HG03135 (cell line): ENCODE results near the gene ADRM1.

Experiments
- ATAC-seq: cut with Tn5 transposase; IDR thresholded peaks from one replicate; pipeline ENCODE4 v1.9.1; 2021; ENCODE audit warnings: mild to moderate bottlenecking, moderate library complexity; ENCODE audit not compliant: unreplicated experiment

ADRM1 gene

GRCh38 chr20:62336329-62336728 lies 33.5 kb downstream of the ADRM1 start:
- no peak for ATAC-seq

DNA sequence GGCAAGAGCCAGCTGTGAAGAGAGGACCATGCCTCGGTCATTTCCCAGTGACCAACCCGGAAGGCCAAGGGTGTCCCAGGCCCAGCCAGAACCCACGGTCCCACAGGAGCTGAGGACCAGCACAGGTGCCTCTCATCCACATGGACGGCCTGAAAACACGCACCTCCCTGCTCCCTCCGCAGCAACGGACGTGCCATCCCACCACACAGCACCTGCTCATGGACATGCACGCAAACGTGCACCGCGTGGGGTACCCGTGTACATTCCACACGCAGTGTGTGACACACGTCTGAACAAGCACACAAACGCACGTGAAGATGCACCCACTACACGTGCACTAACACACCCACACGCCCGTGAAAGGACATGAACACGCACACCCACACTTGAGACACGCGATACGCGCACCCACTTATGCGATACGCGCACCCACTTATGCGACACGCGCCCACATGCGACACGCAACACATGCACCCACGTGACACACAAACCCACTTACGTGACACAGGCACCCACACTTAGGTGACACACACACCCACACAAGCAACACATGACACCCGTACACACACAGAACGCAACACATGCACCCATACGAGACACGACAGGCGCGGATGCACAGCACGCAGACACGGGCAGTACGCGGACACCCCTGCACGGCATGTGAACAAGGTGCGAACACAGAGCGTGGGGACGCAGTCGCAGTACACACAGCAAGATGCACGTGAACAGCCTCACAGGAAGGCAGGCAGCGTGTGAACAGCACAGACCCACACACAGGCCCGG lies 34.2 kb downstream of the ADRM1 start:
- no peak for ATAC-seq

- ATAC-seq, result no peak
Measured at GRCh38 chr20:62337558-62338293, 34.9 kb downstream of the ADRM1 start.

- no peak for ATAC-seq
Measured at GRCh38 chr20:62338294-62338620, 35.5 kb downstream of the ADRM1 start.

DNA sequence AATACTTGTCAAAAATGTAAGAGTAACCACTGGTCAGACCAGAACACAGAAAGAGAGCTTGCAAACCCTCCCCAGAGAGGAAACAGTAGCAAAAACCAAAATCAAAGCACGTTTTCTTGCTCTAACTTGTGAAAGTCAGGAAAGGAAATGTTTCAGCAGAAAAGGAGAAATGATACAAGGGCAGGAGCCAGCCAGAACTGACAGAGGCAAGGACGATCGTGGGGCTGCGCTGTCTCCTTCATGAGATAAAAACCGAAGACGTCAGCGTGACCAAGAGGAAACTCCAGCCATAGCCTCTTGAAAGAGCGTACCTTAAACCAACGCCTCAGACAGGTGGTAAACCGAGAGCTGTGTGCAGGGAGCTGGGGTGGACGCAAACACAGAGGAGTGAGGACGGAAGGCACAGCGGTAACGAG lies 36.9 kb downstream of the ADRM1 start:
- ATAC-seq, result peak; percentile 53

GRCh38 chr20:62342910-62343309 lies 40.1 kb downstream of the ADRM1 start:
- no peak for ATAC-seq

GRCh38 chr20:62344092-62344491 lies 41.3 kb downstream of the ADRM1 start:
- ATAC-seq, result no peak

DNA sequence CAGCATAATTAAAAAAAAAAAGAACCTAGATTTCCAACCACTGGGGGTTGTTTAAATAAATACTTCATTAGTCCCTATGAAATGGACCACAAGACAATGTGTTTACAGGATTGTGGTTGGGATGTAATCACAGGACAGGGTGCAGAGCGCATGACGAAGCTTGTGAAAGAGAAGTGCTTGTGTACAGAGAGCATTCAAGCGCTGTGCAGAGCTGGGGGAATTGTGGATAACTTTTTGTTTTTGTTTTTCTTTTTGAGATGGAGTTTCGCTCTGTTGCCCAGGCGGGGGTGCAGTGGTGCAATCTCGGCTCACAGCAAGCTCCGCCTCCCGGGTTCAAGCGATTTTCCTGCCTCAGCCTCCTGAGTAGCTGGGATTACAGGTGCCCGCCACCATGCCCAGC lies 42.0 kb downstream of the ADRM1 start:
- ATAC-seq, result no peak

DNA sequence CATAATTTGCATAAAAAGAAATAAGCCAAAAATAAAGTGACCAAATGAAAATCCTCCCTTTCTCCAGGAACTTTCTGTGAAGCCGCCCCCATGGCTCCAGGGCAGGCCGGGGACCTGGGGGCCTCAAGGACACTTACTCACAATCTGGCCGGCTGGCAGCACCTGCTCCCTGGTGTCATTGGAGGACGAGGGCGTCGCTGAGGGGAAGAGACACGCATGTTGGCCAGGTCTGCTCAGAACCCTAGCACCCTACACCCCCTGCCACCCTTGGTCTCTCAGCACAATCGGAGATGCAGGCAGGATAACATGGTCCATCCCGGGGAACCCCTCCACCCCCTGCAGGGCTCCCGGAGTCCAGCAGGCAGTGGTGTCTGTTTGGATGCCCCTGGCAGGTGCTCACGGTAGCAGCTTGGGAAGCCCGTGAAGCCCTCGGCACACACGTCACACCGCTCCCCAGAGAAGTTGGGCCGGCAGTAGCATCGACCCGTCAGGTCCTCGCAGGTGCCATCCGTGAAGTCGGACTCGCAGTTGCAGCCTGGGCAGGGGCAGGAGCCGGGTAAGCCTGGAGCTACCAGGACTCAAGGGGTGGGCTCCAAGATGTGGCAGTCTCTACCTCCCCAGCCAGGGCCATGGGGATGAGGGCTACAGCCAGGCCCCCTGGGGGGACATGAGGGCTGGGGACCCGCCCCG lies 43.0 kb downstream of the ADRM1 start:
- no peak for ATAC-seq

DNA sequence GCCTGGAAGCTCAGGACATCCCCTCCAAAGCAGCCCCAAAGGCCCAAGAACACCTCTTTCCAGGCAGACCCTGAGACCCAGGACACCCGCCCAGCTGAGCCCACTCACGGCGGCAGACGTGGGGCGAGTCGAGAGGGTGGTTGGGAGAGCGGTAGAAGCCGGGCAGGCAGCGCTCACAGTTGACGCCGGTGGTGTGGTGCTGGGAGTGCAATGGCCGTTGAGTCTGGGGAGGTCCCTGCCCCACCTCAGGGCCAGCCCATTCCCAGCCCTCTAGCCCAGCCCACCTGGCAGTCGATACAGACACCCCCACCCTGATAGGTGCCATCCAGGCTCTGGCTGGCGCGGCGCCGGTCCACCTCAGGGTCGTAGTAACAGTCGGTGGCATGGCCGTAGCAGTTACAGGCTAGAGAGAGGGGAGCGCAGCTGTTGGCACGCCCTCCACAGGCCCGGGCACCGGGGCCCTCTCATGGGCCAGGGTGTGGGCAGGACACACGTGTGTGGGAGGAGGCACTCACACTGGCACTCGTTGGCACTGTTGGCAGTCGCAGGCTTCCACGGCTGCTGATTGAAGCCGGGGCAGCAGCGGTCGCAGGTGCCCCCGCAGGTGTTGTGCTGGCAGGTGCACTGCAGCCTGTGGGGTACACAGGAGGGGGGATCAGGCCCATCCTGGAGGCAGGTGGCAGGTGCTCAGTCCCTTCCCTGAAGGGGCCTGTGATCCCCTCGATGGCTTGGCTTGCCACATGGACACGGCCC lies 43.8 kb downstream of the ADRM1 start:
- no peak for ATAC-seq

GRCh38 chr20:62347151-62347404 lies 44.3 kb downstream of the ADRM1 start:
- ATAC-seq, result no peak

GRCh38 chr20:62347445-62347844 lies 44.6 kb downstream of the ADRM1 start:
- no peak for ATAC-seq

DNA sequence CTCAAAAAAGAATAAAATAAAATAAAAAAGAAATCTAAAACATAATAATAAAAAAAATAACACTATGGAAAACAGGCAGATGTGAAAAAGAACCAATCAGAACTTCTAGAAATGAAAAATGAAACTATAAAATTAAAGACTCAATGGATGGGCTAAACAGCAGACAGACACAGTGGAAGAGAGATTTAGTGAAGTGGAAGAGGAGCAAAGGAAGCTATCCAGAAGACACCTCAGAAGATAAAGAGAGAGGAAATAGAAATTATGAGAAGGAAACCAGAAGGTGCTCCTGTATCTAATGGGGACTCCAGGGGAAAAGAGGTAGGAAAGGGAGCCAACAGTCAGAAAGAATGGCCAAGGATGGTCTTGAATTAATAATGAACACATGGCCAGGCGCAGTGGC lies 45.8 kb downstream of the ADRM1 start:
- ATAC-seq, result no peak

GRCh38 chr20:62349556-62350097 lies 46.8 kb downstream of the ADRM1 start:
- ATAC-seq, result no peak

GRCh38 chr20:62350098-62350628 lies 47.4 kb downstream of the ADRM1 start:
- no peak for ATAC-seq

DNA sequence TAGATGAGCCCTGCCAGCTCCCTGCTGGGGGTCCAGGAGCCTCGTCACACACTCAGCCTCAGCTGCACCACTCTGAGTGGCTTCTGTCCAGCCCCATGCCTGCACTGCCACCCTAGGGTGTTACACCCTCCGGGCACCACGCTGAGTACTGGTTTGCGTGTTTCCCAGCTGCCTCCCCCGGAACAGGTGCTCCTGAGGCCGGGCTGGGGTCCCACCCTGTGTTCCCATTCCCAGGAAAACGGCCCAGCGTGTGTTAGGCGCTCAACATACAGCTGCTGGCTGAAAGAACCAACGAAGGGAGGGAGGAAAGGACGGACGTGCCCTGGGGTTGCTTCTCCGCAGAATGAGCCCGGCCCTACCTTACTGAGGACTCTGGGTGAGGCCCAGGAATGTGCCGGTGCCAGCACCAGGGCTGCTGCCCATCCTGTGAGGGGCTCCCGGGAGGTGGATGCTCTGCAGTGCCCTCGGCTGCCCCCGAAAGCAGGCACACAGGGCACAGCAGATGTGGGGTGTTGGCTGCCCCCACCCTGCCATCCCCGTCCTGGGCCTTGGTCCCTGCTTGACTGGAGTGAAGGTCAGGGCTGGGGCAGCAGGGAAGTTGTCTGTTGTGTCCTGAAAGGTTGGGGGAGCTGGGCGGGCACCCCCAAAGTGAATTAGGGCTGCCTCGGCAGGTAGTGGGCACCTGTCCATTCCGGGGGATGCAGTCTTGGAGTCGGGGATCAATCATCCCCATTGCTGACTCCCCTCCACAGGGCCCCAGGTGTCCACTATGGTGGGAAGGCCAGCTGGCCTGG lies 48.0 kb downstream of the ADRM1 start:
- ATAC-seq, result no peak

GRCh38 chr20:62351469-62352401 lies 48.9 kb downstream of the ADRM1 start:
- no peak for ATAC-seq

- no peak for ATAC-seq
Measured at GRCh38 chr20:62352402-62353288, 49.8 kb downstream of the ADRM1 start.
